ENCODE data around the gene ZNF638.
"Not testable (repeated sequence)": the region's sequence is repeated elsewhere in the genome, so short reads cannot be mapped to it uniquely, and the experiment has no call there.

Gene ZNF638, protein sequence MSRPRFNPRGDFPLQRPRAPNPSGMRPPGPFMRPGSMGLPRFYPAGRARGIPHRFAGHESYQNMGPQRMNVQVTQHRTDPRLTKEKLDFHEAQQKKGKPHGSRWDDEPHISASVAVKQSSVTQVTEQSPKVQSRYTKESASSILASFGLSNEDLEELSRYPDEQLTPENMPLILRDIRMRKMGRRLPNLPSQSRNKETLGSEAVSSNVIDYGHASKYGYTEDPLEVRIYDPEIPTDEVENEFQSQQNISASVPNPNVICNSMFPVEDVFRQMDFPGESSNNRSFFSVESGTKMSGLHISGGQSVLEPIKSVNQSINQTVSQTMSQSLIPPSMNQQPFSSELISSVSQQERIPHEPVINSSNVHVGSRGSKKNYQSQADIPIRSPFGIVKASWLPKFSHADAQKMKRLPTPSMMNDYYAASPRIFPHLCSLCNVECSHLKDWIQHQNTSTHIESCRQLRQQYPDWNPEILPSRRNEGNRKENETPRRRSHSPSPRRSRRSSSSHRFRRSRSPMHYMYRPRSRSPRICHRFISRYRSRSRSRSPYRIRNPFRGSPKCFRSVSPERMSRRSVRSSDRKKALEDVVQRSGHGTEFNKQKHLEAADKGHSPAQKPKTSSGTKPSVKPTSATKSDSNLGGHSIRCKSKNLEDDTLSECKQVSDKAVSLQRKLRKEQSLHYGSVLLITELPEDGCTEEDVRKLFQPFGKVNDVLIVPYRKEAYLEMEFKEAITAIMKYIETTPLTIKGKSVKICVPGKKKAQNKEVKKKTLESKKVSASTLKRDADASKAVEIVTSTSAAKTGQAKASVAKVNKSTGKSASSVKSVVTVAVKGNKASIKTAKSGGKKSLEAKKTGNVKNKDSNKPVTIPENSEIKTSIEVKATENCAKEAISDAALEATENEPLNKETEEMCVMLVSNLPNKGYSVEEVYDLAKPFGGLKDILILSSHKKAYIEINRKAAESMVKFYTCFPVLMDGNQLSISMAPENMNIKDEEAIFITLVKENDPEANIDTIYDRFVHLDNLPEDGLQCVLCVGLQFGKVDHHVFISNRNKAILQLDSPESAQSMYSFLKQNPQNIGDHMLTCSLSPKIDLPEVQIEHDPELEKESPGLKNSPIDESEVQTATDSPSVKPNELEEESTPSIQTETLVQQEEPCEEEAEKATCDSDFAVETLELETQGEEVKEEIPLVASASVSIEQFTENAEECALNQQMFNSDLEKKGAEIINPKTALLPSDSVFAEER (N-terminal part only)

DNA sequence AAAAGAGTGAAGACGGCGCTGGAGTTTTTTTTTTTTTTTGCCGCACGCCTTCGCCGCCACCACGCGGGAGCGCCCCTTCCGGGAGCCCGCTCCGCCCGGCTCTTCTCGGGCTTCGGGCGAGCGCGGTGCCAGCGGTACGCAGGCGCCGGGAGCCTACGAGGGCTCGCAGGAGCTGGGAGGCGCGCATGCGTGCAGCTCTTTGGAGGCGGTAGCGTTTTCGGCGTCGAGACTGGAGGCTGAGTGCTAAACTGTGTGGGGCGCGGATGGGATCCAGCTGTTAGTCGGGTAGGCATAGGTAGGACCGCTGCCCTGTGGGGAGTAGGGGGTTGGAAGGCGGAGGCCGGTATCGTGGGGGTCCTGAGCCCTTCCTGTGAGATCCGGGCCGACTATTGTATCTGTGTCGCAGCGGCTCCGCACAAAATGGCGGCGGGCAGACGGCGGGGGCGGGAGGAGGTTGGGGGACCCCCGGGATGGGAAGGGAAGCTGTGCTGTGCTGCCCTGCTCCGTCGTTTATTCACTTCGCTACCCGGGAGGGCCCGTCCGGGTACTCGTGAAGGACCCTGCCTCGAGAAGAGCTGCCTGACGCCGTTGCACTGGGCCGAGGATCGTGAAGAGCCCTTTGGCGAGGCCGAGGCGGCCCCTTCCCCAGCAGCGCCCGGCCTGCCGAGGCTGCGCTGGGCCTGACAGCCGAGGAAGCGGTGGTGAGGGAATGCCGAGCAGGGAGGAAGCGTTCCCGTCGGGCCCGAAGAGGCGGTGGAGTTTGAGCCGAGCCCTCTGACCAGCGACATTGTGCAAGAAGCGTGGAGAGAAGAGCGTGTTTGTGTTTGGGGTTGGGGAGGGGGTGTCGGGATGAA, at the start of gene ZNF638:
Gene ZNF638 (plus strand): TSS at position 202 of the 854 bp plus-strand sequence. CDS start 17,173 bp downstream, outside the sequence.
- DNase-seq, result peak; percentile 97

DNA sequence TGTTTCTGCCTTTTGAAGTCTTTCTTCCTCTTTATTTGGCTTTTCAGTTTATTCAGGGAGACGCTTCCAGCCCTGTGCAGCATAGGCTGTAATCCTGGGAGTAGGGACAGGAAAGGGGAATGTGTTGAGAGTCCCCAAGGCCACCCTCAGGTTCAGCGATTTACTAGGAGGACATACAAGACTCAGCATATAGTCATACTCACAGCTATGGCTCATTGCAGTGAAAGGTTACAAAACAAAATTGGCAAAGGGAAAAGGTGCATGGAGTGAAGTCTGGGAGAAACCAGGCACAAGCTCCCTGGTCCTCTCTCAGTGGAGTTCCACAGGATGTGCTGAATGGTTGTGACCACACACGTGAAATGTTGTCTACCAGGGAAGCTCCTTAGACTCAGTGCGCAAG, 49.6 kb upstream of the ZNF638 start:
- no peak for DNase-seq

DNA sequence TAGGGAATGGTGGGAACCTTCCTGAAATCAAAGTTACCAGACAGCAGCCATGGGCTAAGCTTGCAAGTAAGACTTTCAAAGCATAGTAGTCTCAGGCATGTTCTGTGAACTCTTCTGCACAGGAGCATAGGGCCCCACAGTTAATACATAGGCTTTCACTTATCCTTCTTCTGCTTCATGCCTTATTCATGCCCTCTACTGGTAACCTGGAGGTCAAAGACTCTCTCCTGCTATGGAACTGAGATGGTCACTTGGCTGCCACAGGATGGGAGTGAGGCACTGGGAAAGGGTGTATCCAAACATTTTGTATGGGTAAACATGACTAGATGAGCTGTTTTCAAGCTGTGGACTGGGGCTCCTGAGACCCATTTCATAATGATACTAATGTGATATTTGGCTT, 49.1 kb upstream of the ZNF638 start:
- DNase-seq, result peak; percentile 35

DNA sequence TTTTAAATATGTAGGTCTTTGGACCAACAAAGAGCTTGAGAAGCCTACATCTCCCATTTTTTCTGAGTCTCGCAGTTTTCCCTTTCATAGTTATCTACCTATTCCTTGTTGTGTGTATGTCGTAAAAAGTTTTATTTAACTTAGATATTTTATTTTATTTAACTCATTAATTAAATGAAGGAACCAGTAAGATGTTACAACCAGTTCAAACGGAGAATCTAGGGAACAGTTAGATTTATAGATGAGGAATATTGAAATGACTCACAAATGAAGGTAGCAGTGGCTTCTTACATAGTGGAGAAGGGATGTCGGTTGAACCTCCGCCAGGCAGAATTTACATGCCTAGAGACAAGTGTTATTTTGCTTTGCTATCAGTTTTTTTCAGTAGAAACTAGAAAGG, 48.5 kb upstream of the ZNF638 start:
- no peak for DNase-seq

DNA sequence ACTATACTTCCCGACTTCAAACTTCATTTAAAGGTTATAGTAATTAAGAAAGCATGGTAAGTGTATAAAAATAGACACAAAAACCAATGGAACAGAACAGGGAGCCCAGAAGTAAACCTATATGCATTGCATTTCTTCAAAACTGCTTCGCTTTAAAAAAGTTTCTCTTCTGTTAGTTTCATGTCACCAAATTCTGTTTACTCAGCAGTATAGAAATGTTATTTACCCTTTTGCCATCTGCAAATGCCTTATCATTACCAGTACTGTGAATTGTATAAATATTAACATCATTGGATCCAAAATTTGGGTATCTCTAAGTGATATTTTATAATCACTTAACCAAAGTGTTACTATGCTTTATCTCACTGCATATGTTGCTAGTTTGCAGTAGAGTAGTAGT, 45.9 kb upstream of the ZNF638 start:
- no peak for DNase-seq

DNA sequence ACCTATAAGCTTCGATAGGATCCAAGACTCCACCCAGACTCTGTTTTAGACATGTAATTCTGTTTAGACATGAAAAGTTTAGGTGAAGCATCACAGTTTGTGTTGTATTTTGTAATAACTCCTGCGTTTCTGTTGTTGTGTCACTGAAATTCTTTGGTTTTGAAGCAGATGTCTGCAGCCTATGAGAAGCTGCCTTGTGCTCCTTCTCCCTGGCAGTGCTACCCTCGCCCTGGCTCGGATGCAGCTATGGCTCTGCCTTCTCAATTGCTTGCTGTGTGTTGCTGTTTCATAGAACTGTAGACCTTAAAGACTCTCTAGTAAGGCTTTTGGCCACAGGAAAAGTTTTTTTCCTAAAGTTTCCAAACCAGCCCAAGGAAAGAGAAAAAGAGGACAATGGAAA, 40.2 kb upstream of the ZNF638 start:
- DNase-seq, result no peak

DNA sequence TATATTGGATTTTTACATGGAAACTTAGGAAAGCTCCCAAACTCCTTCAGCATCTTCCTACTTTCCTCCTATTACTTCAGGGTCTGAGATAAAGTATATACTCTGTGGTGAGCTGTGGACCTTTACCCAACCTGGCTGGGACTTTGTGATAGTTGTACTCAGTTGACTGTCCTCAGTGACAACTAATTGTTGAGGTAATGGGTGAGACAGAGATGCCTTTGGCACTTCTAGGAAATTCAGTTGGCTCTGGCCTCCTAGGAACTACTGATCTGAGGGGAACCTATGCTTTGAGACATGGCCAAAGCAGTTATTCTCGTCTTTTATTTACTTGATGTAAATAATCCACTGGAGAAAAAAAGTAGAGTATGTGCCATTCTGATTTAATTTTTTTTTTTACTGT, 39.4 kb upstream of the ZNF638 start:
- DNase-seq, result no peak

DNA sequence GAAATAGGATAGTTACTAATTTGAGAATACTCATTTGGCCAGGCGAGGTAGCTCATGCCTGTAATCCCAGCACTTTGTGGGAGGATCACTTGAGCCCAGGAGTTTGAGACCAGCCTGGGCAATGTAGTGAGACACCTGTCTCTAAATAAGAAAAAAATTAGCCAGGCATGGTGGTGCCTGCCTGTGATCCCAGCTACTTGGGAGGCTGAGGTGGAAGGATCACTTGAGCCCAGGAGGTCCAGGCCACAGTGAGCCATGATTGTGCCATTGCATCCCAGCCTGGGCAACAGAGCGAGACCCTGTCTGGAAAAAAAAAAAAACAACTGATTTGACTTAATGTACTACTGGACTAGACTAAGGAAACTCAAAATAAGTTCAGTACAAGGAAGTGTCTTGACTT, 32.7 kb upstream of the ZNF638 start:
- no peak for DNase-seq

DNA sequence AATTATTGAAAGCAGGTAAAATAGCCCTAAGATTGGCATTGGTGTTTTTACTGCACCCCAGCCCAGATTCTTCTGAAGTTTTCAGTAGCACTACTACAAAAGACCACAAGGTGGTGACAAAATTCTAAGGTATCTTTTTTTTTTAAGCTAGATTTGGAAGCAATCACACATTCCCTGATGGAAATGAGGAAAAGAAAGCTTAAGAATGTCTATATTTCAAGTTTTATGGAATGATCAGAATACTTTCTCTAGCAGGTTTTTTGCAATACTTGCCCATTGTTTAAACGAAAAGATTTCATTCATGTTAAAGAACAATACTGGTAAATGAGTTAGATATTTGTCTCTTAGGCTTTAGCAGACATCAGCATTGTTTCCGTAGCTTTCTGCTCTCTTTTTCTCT, 32.1 kb upstream of the ZNF638 start:
- DNase-seq, result peak; percentile 70

DNA sequence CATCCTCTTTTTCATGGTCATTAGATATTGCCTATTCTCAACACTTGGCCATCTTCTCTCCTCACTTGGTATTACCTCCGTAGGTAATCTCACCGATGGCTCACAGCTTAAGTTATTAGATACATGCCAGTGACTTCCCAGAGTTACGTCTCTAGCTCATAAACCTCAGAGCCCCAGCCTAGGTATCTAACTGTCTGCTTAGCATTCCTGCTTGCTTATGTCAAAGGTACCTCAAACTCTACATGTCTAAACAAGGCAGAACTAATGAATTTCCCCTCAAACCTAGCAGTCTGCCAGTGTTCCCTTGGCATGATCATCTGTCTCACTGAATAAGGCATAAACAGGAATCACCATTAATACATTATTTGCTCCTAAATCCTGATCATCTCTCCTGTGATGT, 27.7 kb upstream of the ZNF638 start:
- DNase-seq, result no peak

DNA sequence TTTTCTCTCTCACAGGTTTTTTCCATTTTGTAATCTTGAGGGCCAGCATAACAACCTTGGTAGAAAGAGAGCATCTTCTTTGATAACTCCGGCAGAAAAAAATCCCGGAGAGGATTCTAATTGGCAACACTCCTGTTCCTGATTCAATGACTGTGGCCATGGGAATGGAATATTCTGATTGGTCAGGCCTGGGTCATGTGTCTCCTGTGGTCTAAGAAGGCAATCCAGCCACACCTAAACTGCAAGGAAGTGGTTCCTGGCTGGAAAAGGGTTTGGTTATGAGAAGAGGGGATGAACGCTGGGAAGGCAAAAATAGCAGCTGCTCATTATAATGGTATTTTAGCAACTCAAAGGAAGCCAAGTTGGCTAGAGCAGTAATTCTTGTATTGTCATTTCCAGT, 24.8 kb upstream of the ZNF638 start:
- no peak for DNase-seq

DNA sequence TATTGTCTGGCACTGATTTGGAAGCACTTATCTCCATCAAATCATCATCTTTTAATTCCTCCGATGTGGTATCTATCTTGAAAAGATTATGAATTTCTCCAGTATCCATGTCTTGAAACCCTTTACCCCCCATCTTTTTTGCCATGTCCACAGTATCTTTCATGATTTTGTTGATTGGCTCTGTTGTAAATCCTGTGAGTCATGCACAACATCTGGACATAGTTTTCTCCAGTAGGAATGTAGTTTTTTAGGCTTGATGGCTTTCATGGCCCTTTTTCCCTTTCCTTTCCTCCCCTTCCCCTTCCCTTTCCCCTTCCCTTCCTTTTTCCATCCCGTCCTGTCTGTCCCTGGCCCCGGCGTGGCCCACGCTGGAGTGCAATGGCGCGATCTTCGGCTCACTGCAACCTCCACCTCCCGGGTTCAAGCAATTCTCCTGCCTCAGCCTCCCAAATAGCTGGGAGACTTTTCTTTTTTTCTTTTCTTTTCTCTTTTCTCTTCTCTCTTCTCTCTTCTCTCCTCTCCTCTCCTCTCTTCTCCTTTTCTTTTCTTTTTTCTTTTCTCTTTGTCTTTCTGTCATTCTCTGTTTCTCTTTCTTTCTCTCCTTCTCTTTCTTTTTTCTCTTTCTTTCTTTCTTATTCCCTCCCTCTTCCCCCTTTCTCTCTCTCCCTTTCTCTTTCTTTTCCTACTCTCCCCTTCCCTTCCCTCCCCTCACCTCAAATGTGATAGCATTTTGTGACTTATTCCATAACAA, 18.4 kb upstream of the ZNF638 start:
- no peak for DNase-seq

DNA sequence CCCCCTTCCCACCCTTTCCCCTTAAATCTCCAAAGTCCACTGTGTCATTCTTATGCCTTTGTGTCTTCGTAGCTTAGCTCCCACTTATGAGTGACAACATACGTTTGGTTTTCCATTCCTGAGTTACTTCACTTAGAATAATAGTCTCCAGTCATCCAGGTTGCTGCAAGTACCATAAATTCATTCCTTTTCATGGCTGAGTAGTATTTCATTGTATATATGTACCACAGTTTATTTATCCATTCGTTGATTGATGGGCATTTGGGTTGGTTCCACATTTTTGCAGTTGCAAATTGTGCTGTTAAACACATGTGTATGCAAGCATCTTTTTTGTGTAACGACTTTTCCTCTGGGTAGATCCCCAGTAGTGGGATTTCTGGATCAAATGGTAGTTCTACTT, 14.5 kb upstream of the ZNF638 start:
- DNase-seq, result no peak

DNA sequence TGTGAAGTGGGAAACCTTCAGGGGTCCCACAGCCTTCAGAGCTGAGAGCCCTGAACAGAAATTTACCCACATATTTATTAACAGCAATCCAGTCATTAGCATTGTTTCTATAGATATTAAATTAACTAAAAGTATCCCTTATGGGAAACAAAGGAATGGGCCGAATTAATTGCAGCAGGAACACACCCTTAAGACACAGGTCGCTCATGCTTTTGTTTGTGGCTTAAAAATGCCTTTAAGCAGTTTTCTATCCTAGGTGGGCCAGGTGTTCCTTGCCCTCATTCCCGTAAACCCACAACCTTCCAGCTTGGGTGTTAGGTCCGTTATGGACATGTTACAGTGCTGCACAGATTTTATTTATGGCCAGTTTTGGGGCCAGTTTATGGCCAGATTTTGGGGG, 13.7 kb upstream of the ZNF638 start:
- not testable (repeated sequence) for DNase-seq

DNA sequence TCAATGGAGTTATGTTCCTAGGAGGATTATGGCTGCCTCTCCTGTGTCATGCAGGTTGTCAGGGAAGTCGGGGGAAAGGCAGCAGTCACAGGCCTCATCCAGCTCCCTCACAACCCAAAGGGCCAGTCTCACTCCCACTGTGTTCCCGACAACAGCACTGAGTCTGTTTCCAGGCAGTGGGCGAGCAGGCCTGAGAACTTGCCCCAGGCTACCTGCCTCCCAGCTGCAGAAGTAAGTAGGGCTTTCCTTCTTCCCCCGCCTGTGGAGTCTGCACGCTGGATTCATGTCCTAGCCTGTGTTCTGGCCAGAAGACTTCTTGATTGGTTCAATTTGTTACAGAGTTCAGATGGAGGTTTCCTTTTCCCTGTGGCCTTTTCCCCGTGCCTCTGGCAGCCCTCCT, 8.2 kb upstream of the ZNF638 start:
- DNase-seq, result no peak

DNA sequence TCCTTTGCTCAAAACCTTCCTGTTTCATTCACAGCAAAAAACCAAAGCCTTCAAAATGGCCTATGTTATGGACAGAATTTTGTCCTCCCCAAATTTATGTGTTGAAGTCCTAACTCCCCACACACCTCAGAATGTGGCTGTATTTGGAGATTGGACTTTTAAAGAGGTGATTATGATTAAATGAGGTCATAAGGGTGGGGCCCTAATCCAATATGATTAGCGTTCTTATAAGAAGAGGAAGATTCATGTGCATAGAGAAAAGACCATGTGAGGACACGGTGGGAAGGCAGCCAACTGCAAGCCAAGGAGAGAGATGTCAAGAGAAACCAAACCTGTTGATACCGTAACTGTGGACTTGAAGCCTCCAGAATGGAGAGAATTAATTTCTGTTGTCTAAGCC, 4.6 kb upstream of the ZNF638 start:
- no peak for DNase-seq

DNA sequence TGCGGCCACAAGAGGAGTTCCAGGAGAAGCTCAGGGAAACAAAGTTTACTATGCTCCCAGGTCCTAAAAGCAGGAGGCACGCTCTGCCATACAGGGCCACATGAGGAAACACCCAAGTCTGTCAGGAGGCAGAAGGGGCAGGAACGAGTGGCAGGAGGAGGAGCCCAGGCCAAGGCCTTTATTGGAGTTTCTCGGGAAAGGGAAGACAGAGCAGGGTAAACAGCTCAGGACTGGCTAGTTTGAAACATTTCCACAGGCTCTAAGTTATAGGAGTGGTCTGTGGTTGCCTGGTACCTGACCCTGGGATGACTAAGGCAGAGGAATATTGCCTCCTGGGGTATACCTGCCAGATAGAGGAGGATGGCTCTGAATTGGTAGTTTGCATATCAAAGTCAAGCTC, 3.7 kb upstream of the ZNF638 start:
- no peak for DNase-seq

DNA sequence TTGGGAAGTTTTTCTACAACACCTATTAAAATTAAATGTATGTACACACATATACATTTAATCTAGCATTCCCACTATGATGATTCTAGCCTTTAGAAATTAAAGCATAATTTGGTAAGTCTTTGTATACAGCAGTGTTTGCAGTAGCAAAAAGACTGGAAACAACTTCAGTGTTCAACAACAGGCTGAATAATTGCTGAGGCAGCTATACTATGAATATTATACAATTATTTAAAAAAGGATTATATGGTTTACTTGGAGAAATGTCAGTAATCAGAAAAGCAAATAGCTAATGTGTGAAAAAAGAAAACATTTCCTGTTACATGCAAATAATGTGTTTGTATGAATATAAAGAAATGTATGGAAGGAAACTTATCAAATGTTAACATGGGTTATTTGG, 1.4 kb upstream of the ZNF638 start:
- no peak for DNase-seq

DNA sequence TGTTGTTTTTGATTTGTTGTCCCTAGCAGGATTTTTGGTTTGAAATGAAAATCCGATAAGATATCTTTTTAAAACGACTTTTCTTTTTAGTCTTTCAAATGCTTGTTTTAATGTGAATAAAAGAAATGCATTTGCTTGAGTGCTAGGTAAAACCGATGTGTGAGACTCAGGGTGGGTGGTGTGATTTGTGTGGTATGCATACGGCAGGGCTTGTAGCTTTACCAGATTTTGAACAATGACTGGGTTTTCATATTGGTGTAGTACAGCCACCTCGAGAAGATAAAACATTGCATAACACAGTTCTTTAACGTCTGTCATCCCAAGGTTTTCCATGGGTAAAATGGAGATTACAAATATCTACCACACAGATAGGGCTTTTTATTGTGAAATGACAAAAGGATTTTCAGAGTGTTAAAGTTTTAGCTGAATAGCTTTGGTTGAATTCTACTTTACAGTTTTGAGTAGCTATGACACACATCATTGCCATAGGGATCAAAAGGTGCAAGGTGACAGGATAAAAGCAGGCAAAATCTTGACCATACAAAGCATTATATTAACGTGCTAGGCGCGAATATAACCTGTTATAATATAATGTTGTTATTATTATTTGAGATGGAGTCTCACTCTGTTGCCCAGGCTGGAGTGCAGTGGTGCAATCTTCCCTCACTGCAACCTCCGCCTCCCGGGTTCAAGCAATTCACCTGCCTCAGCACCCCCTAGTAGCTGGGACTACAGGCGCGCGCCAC, 824 bp upstream of the ZNF638 start:
- no peak for DNase-seq

DNA sequence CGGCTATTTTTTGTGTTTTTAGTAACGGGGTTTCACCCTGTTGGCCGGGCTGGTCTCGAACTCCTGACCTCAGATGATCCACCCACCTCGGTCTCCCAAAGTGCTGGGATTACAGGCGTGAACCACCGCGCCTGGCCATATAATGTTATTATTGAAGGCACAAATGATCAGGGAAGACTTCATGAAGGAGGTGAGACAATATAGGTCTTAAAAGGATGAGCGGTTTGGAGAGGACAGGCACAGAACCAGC, 326 bp upstream of the ZNF638 start:
- DNase-seq, result not testable (repeated sequence)

DNA sequence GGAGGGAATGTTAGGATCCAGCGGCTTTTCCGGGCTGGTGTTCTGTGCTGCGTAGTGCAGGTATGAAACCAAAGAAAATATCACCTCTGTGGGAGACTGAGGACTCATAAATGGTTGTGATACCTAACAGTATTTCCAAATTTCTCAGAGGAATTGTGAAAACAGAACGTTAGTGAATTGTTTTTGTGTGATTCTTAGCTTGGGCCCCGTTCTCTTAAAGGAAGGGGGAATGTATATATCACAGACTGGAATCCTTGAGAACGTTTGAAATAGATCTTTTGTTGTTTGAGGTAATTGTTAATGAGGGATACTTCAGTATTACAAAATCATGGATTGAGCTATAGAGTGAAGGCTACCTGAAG, 834 bp downstream of the ZNF638 start:
- DNase-seq, result no peak

Data from DMS53 (cell line).